ENCODE data around the gene MIAT.

Gene MIAT

GRCh38 chr22:26658671-26659478 lies 1.5 kb downstream of the MIAT start:
- H3K27ac ChIP-seq (ENCODE audit: low read length), result peak overlapping the region; percentile 94
- no peaks in the 10 kb centered on the region for H3K27me3 ChIP-seq (ENCODE audit: control insufficient read depth, insufficient read depth, low read length)

GRCh38 chr22:26660356-26660755 lies 3.0 kb downstream of the MIAT start:
- H3K4me1 ChIP-seq (ENCODE audit: control insufficient read depth, low read depth, low read length), result peaks cover 23% of the 10 kb centered on the region
- peak overlapping the region; percentile 28 for H3K27ac ChIP-seq (ENCODE audit: low read length)
- peaks cover 21% of the 10 kb centered on the region for H3K36me3 ChIP-seq (ENCODE audit: control insufficient read depth, low read depth, low read length)
- no peaks in the 10 kb centered on the region for H3K9me3 ChIP-seq (ENCODE audit: control insufficient read depth, low read depth, low read length)
- no peaks in the 10 kb centered on the region for H3K27me3 ChIP-seq (ENCODE audit: control insufficient read depth, insufficient read depth, low read length)
- peak overlapping the region; percentile 26 for H3K9ac ChIP-seq (ENCODE audit: low read length)
- H3K4me3 ChIP-seq (ENCODE audit: low read length), result no peak overlapping the region

More at GRCh38 chr22:26658671-26659478, 1.5 kb downstream of the MIAT start:
- Histone ChIP-seq H3K9me3 (ENCODE audit: control insufficient read depth, low read depth, low read length) (no peaks in the 10 kb centered on the region), H3K36me3 (ENCODE audit: control insufficient read depth, low read depth, low read length) (peaks cover 15% of the 10 kb centered on the region), H3K4me3 (ENCODE audit: low read length) (peak overlapping the region; percentile 77), H3K9ac (ENCODE audit: low read length) (peak overlapping the region; percentile 77), H3K4me1 (ENCODE audit: control insufficient read depth, low read depth, low read length) (peaks cover 20% of the 10 kb centered on the region)

DNA sequence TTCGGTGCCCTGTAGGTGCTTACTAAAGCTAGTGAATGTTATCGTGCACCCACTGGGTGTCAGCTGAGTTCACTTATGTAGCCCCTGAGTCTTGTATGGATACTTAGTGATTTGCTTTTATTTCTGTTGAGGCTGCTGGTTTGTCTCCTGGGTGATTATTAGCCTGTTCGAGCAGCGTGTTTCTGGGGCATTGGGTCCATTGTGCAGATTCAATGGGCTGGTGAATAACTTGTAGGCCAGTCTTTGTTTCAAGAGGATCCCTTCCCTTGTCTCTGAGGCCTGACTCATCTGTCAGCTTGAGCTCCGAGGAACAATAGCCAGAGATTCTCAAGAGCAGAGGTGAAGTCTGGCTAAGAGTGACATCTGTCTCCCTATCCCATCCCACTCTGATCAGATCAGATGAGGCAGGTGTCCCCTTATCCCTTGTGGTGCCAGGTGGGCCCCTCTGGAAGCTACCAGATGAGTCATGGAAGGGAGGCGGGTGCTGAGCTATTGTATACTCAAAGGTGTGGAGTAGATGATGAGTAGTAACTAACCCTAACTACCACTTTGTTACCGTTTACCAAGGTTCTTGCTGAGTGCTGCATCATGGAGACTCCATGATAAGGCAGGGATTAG lies 3.7 kb downstream of the MIAT start:
- peak overlapping the region; percentile 28 for H3K27ac ChIP-seq (ENCODE audit: low read length)
- peak overlapping the region; percentile 3 for H3K4me3 ChIP-seq (ENCODE audit: low read length)

GRCh38 chr22:26662160-26662559 lies 4.8 kb downstream of the MIAT start:
- Histone ChIP-seq H3K27ac (ENCODE audit: low read length) (no peak overlapping the region), H3K9ac (ENCODE audit: low read length) (no peak overlapping the region), H3K9me3 (ENCODE audit: control insufficient read depth, low read depth, low read length) (no peaks in the 10 kb centered on the region), H3K36me3 (ENCODE audit: control insufficient read depth, low read depth, low read length) (peaks cover 34% of the 10 kb centered on the region), H3K4me1 (ENCODE audit: control insufficient read depth, low read depth, low read length) (peaks cover 23% of the 10 kb centered on the region), H3K4me3 (ENCODE audit: low read length) (no peak overlapping the region), H3K27me3 (ENCODE audit: control insufficient read depth, insufficient read depth, low read length) (no peaks in the 10 kb centered on the region)

More for the DNA sequence above, 3.7 kb downstream of the MIAT start:
- peaks cover 26% of the 10 kb centered on the region for H3K36me3 ChIP-seq (ENCODE audit: control insufficient read depth, low read depth, low read length)
- no peaks in the 10 kb centered on the region for H3K27me3 ChIP-seq (ENCODE audit: control insufficient read depth, insufficient read depth, low read length)
- peak overlapping the region; percentile 26 for H3K9ac ChIP-seq (ENCODE audit: low read length)
- H3K4me1 ChIP-seq (ENCODE audit: control insufficient read depth, low read depth, low read length), result peaks cover 23% of the 10 kb centered on the region
- no peaks in the 10 kb centered on the region for H3K9me3 ChIP-seq (ENCODE audit: control insufficient read depth, low read depth, low read length)

DNA sequence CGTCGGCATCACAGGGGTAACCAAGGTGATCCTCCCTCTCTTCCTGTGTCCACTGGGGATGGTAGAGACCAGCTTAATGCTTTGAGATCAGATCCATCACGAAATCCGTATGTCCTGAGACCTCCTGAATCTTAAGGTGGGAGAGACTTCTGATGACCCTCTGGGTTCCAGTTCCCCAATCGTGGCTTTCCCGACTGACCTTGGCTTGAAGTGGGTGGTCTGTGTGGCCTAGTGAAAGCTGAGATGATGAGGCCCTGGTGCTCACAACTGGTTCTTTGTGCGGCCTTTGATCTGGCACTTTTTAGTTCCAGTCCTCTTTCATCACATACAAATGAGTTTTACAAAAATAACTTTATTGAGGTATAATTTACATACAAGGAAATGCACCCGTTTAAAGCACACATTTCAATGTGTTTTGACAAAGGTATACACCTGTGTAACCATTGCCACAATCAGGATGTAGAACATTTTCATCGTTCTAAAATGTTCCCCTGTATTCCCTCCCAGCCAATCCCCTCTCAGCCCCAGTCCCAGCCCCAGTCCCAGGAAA lies 6.1 kb downstream of the MIAT start:
- no peak overlapping the region for H3K27ac ChIP-seq (ENCODE audit: low read length)

GRCh38 chr22:26665813-26666231 lies 8.4 kb downstream of the MIAT start:
- Histone ChIP-seq H3K27ac (ENCODE audit: low read length) (no peak overlapping the region), H3K9ac (ENCODE audit: low read length) (no peak overlapping the region), H3K4me3 (ENCODE audit: low read length) (no peak overlapping the region), H3K9me3 (ENCODE audit: control insufficient read depth, low read depth, low read length) (no peaks in the 10 kb centered on the region), H3K36me3 (ENCODE audit: control insufficient read depth, low read depth, low read length) (peaks cover 56% of the 10 kb centered on the region), H3K4me1 (ENCODE audit: control insufficient read depth, low read depth, low read length) (peaks cover 10% of the 10 kb centered on the region), H3K27me3 (ENCODE audit: control insufficient read depth, insufficient read depth, low read length) (no peaks in the 10 kb centered on the region)

More for the DNA sequence above, 6.1 kb downstream of the MIAT start:
- no peak overlapping the region for H3K9ac ChIP-seq (ENCODE audit: low read length)
- H3K27me3 ChIP-seq (ENCODE audit: control insufficient read depth, insufficient read depth, low read length), result no peaks in the 10 kb centered on the region
- H3K4me3 ChIP-seq (ENCODE audit: low read length), result no peak overlapping the region
- H3K4me1 ChIP-seq (ENCODE audit: control insufficient read depth, low read depth, low read length), result peaks cover 20% of the 10 kb centered on the region
- H3K36me3 ChIP-seq (ENCODE audit: control insufficient read depth, low read depth, low read length), result peaks cover 41% of the 10 kb centered on the region
- no peaks in the 10 kb centered on the region for H3K9me3 ChIP-seq (ENCODE audit: control insufficient read depth, low read depth, low read length)

DNA sequence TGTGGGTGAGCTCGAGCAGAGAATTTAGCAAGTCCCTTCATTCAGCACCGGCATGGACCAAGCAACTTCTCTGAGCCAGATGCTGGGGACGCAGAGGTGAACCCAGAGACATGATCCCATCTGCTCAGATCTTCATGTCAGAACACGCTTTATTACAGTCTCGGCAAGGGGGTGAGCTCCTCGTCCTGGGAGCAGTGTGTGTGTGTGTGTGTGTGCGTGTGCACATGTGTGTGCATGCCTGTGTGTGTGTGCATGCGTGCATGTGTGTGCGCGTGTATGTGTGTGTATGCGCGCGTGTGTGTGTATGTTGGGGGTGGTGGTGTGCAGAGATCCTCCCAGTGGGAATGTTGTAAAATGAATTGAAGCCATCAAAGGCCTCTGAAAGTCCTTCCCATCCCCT lies 9.8 kb downstream of the MIAT start:
- Histone ChIP-seq H3K9ac (ENCODE audit: low read length) (no peak overlapping the region), H3K27me3 (ENCODE audit: control insufficient read depth, insufficient read depth, low read length) (no peaks in the 10 kb centered on the region), H3K4me3 (ENCODE audit: low read length) (no peak overlapping the region), H3K4me1 (ENCODE audit: control insufficient read depth, low read depth, low read length) (peaks cover 10% of the 10 kb centered on the region), H3K36me3 (ENCODE audit: control insufficient read depth, low read depth, low read length) (peaks cover 56% of the 10 kb centered on the region), H3K27ac (ENCODE audit: low read length) (no peak overlapping the region), H3K9me3 (ENCODE audit: control insufficient read depth, low read depth, low read length) (no peaks in the 10 kb centered on the region)

DNA sequence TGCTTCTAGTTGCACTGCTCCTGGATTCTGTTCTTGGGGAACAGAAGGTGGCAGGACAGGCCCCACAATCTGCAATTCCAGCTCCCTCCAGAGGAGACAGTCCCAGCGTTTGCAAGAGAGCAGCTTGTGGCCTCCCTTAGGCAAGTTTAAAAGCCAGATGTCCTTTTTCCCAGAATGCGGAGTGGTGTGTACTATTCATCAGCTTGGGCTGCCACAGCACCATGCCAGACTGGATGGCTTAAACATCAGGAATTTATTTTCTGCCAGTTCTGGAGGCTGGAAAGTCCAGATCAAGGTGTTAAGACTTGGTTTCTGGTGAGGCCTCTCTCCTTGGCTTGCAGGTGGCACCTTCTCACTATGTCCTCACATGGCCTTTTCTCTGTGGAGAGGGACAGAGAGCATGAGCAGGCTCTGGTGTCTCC lies 11.7 kb downstream of the MIAT start:
- H3K36me3 ChIP-seq (ENCODE audit: control insufficient read depth, low read depth, low read length), result peaks cover 41% of the 10 kb centered on the region
- H3K4me1 ChIP-seq (ENCODE audit: control insufficient read depth, low read depth, low read length), result peaks cover 21% of the 10 kb centered on the region
- H3K9ac ChIP-seq (ENCODE audit: low read length), result no peak overlapping the region
- H3K4me3 ChIP-seq (ENCODE audit: low read length), result no peak overlapping the region
- no peak overlapping the region for H3K27ac ChIP-seq (ENCODE audit: low read length)
- H3K9me3 ChIP-seq (ENCODE audit: control insufficient read depth, low read depth, low read length), result no peaks in the 10 kb centered on the region
- H3K27me3 ChIP-seq (ENCODE audit: control insufficient read depth, insufficient read depth, low read length), result no peaks in the 10 kb centered on the region

- H3K4me1 ChIP-seq (ENCODE audit: control insufficient read depth, low read depth, low read length), result peaks cover 21% of the 10 kb centered on the region
- H3K36me3 ChIP-seq (ENCODE audit: control insufficient read depth, low read depth, low read length), result peaks cover 35% of the 10 kb centered on the region
- H3K9me3 ChIP-seq (ENCODE audit: control insufficient read depth, low read depth, low read length), result no peaks in the 10 kb centered on the region
- H3K4me3 ChIP-seq (ENCODE audit: low read length), result no peak overlapping the region
- no peak overlapping the region for H3K9ac ChIP-seq (ENCODE audit: low read length)
- no peaks in the 10 kb centered on the region for H3K27me3 ChIP-seq (ENCODE audit: control insufficient read depth, insufficient read depth, low read length)
- no peak overlapping the region for H3K27ac ChIP-seq (ENCODE audit: low read length)
Measured at GRCh38 chr22:26670459-26670858, 13.1 kb downstream of the MIAT start.

- peaks cover 26% of the 10 kb centered on the region for H3K36me3 ChIP-seq (ENCODE audit: control insufficient read depth, low read depth, low read length)
- H3K4me1 ChIP-seq (ENCODE audit: control insufficient read depth, low read depth, low read length), result peaks cover 21% of the 10 kb centered on the region
- no peak overlapping the region for H3K4me3 ChIP-seq (ENCODE audit: low read length)
- no peaks in the 10 kb centered on the region for H3K27me3 ChIP-seq (ENCODE audit: control insufficient read depth, insufficient read depth, low read length)
- H3K9ac ChIP-seq (ENCODE audit: low read length), result peak overlapping the region; percentile 12
- H3K9me3 ChIP-seq (ENCODE audit: control insufficient read depth, low read depth, low read length), result no peaks in the 10 kb centered on the region
- H3K27ac ChIP-seq (ENCODE audit: low read length), result no peak overlapping the region
Measured at GRCh38 chr22:26671317-26672059, 14.1 kb downstream of the MIAT start.

- peak overlapping the region; percentile 12 for H3K9ac ChIP-seq (ENCODE audit: low read length)
- no peaks in the 10 kb centered on the region for H3K27me3 ChIP-seq (ENCODE audit: control insufficient read depth, insufficient read depth, low read length)
- peaks cover 21% of the 10 kb centered on the region for H3K4me1 ChIP-seq (ENCODE audit: control insufficient read depth, low read depth, low read length)
- H3K27ac ChIP-seq (ENCODE audit: low read length), result no peak overlapping the region
- H3K9me3 ChIP-seq (ENCODE audit: control insufficient read depth, low read depth, low read length), result no peaks in the 10 kb centered on the region
- H3K36me3 ChIP-seq (ENCODE audit: control insufficient read depth, low read depth, low read length), result peaks cover 23% of the 10 kb centered on the region
- peak overlapping the region; percentile 78 for H3K4me3 ChIP-seq (ENCODE audit: low read length)
Measured at GRCh38 chr22:26672060-26672471, 14.7 kb downstream of the MIAT start.

All from iPS-18a (cell line).